ENCODE measurements around the gene TLR10. TPM values are rescaled to one million over a fixed set of nuclear protein-coding genes. Genes with fewer than 3 reads are reported as not detected.

TLR10 gene
- total and polyA plus RNA-seq, 9 of the 15 experiments (the other 6 are each of a cell fraction or from before 2014, with no cell fraction given), result 0.03 to 0.05 TPM; not detected in 7

DNA sequence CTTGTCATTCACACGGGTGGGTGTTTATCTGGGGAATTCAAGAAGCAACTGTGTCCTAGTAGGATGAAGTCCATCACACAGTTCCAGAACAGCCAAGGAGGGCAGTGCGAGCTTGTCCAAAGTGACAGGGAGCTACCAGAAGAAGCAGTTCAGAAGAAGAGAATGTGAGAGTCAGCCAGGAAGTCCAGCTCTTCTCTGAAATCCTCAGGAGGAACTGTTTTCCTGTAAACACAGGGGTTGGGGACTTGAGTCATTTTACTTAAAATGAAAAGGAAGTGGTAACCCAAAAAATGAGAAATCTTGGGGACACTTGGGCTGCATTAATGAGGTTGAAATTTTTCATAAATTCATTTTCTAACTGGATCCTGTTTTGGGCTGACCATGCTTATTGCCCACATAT is 8.2 kb upstream of the TLR10 start:
- WGBS (ENCODE audit: insufficient coverage, low coverage, missing lambda C conversion rate), result 0% methylated on average over 2 of the region's 2 CpGs
- H4K20me1 ChIP-seq (replicated peaks; ENCODE audit: control insufficient read depth, insufficient read depth, low read length), result no peaks in the 10 kb centered on the region
- H3K4me3 ChIP-seq, result no peak overlapping the region
- no peak for ATAC-seq
- in situ Hi-C loops (cut with MboI), result no loop called here
- TF ChIP-seq HDAC6 (IDR thresholded peaks at IDR 0.05; ENCODE audit: low read depth, low read length) (no peak), ZNF217 (CRISPR knock-in tag; IDR thresholded peaks at IDR 0.05) (no peak)
- H3K36me3 ChIP-seq (ENCODE audit: control insufficient read depth, insufficient read depth, low read length), result no peaks in the 10 kb centered on the region
- H3K4me1 ChIP-seq (replicated peaks in 1 of 2; ENCODE audit: control insufficient read depth in 2 of 2, insufficient read depth in 2 of 2, low read length in 2 of 2), result no peaks in the 10 kb centered on the region
- no peaks in the 10 kb centered on the region for H3K79me2 ChIP-seq (ENCODE audit: control insufficient read depth, insufficient read depth, low read length)
- H3K9ac ChIP-seq (ENCODE audit: insufficient read depth in 1 of 2, low read depth in 2 of 2, low read length in 2 of 2), result no peak overlapping the region
- no peak overlapping the region for H3K27ac ChIP-seq (ENCODE audit: extremely low read depth, low read depth, low read length)
- H3K4me2 ChIP-seq (ENCODE audit: insufficient read depth, low read length), result no peak overlapping the region
- no TSS peak for BruUV-seq (replicated peaks)
- no peaks in the 10 kb centered on the region for H3K9me3 ChIP-seq (replicated peaks; ENCODE audit: control insufficient read depth, insufficient read depth, low read depth, low read length)
- DNase-seq (ENCODE audit: extremely low read depth in 1 of 4, low spot score in 3 of 4), result no peak
- ChIA-PET POLR2A (interaction anchor here (0.8 kb wide), 1 partner anchor 416 kb away, joined by 3 read pairs; no protein-coding TSS in a partner anchor), CTCF (ENCODE audit: low intra/inter-chr PET ratio) (no interaction called here)
- no peak for FAIRE-seq
- peaks cover 3 to 5% of the 10 kb centered on the region in 2 experiments; a peak in 3 of 5 replicates for H3K27me3 ChIP-seq (ENCODE audit: control insufficient read depth in 2 of 2, insufficient read depth in 2 of 2, low read length in 2 of 2)
- no peak overlapping the region for H2AFZ ChIP-seq (ENCODE audit: low read depth, low read length)
- intact Hi-C loops (cut with micrococcal nuclease), result no loop called here
- no peaks in the 10 kb centered on the region for H3K9me1 ChIP-seq (ENCODE audit: control insufficient read depth, insufficient read depth, low read length)

- FAIRE-seq (no peak), DNase-seq (ENCODE audit: extremely low read depth in 1 of 4, low spot score in 3 of 4) (no peak)
- no peak for TF ChIP-seq ZNF785 (CRISPR knock-in tag; IDR thresholded peaks at IDR 0.05)
- TF ChIP-seq ELF2 (CRISPR knock-in tag; IDR thresholded peaks at IDR 0.05), result no peak
- TF ChIP-seq PHB (CRISPR knock-in tag; IDR thresholded peaks at IDR 0.05), result no peak
- TF ChIP-seq, protein P1, sequence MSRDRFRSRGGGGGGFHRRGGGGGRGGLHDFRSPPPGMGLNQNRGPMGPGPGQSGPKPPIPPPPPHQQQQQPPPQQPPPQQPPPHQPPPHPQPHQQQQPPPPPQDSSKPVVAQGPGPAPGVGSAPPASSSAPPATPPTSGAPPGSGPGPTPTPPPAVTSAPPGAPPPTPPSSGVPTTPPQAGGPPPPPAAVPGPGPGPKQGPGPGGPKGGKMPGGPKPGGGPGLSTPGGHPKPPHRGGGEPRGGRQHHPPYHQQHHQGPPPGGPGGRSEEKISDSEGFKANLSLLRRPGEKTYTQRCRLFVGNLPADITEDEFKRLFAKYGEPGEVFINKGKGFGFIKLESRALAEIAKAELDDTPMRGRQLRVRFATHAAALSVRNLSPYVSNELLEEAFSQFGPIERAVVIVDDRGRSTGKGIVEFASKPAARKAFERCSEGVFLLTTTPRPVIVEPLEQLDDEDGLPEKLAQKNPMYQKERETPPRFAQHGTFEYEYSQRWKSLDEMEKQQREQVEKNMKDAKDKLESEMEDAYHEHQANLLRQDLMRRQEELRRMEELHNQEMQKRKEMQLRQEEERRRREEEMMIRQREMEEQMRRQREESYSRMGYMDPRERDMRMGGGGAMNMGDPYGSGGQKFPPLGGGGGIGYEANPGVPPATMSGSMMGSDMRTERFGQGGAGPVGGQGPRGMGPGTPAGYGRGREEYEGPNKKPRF (IDR thresholded peaks at IDR 0.05; ENCODE audit: low read depth, low read length), result no peak
- no peak for TF ChIP-seq TSC22D4 (tag; IDR thresholded peaks at IDR 0.05)
- no peak for TF ChIP-seq ZNF24 (IDR thresholded peaks at IDR 0.05)
- TF ChIP-seq CREM (IDR thresholded peaks at IDR 0.05; ENCODE audit: low read depth), result no peak
Observed at GRCh38 chr4:38788317-38788716, 5.5 kb upstream of the TLR10 start.

More at GRCh38 chr4:38788317-38788716, 5.5 kb upstream of the TLR10 start:
- Histone ChIP-seq H3K36me3 (ENCODE audit: control insufficient read depth, insufficient read depth, low read length) (no peaks in the 10 kb centered on the region), H3K27ac (ENCODE audit: extremely low read depth, low read depth, low read length) (no peak overlapping the region), H3K4me2 (ENCODE audit: insufficient read depth, low read length) (no peak overlapping the region), H3K4me1 (replicated peaks in 1 of 2; ENCODE audit: control insufficient read depth in 2 of 2, insufficient read depth in 2 of 2, low read length in 2 of 2) (no peaks in the 10 kb centered on the region), H3K27me3 (ENCODE audit: control insufficient read depth in 2 of 2, insufficient read depth in 2 of 2, low read length in 2 of 2) (peaks cover 3 to 5% of the 10 kb centered on the region in 2 experiments; a peak in 4 of 5 replicates), H3K9ac (ENCODE audit: insufficient read depth in 1 of 2, low read depth in 2 of 2, low read length in 2 of 2) (no peak overlapping the region), H3K79me2 (ENCODE audit: control insufficient read depth, insufficient read depth, low read length) (no peaks in the 10 kb centered on the region), H3K9me1 (ENCODE audit: control insufficient read depth, insufficient read depth, low read length) (no peaks in the 10 kb centered on the region), H3K9me3 (replicated peaks; ENCODE audit: control insufficient read depth, insufficient read depth, low read depth, low read length) (no peaks in the 10 kb centered on the region), H3K4me3 (no peak overlapping the region), H2AFZ (ENCODE audit: low read depth, low read length) (no peak overlapping the region), H4K20me1 (replicated peaks; ENCODE audit: control insufficient read depth, insufficient read depth, low read length) (no peaks in the 10 kb centered on the region)
- BruUV-seq (replicated peaks), result no TSS peak
- in situ Hi-C loops (cut with MboI), result no loop called here
- CTCF ChIA-PET (ENCODE audit: low intra/inter-chr PET ratio), result no interaction called here
- POLR2A ChIA-PET, result no interaction called here
- ATAC-seq, result no peak
- intact Hi-C loops (cut with micrococcal nuclease), result no loop called here
- 5% methylated on average over 1 of the region's 1 CpG for WGBS (ENCODE audit: insufficient coverage, low coverage, missing lambda C conversion rate)

All from K562 (cell line).